ENCODE results near the gene SUMO1. TPM values are rescaled to one million over a fixed set of nuclear protein-coding genes. Genes with fewer than 3 reads are reported as not detected.
"Not testable (repeated sequence)": the region's sequence is repeated elsewhere in the genome, so short reads cannot be mapped to it uniquely, and the experiment has no call there.

SUMO1 gene
- total RNA-seq, 2 experiments from 2014 or later, result 72.1 to 72.9 TPM

- ATAC-seq (ENCODE audit: poor library complexity) (peak; percentile 18), DNase-seq (peak in 2 of 14 experiments; percentile 22 to 25)
- Histone ChIP-seq H3K36me3 (ENCODE audit: insufficient read depth, low read length) (peaks cover 81% of the 10 kb centered on the region), H3K4me3 (ENCODE audit: low read length) (no peak overlapping the region), H3K27me3 (ENCODE audit: control insufficient read depth in 1 of 2, insufficient read depth in 2 of 2, low read length in 2 of 2) (no peaks in the 10 kb centered on the region), H3K27ac (ENCODE audit: low read depth in 1 of 2, low read length in 2 of 2) (no peak overlapping the region), H3K4me1 (ENCODE audit: insufficient read depth, low read length) (peaks cover 8% of the 10 kb centered on the region), H3K9me3 (ENCODE audit: control insufficient read depth in 1 of 2, insufficient read depth in 1 of 2, low read length in 2 of 2) (no peaks in the 10 kb centered on the region)
- Mint-ChIP-seq H3K36me3 (ENCODE audit: low read depth) (peaks cover 72% of the 10 kb centered on the region), H3K4me3 (no peak overlapping the region), H3K27me3 (no peaks in the 10 kb centered on the region), H3K9me3 (no peaks in the 10 kb centered on the region), H3K27ac (peak overlapping the region; percentile 13), H3K4me1 (ENCODE audit: low read depth) (peaks cover 29% of the 10 kb centered on the region)
- CTCF ChIA-PET, result interaction anchor here (1.0 kb wide), 1 partner anchor 31 kb away, joined by 4 read pairs; no protein-coding TSS in a partner anchor
- POLR2A ChIA-PET, result interaction anchor here (0.6 to 5.3 kb wide), 3 partner anchors 11 to 407 kb away, joined by 3 to 18 read pairs (median 5); no protein-coding TSS in a partner anchor
- intact Hi-C loops (cut with DNase I, micrococcal nuclease), result no loop called here
- TF ChIP-seq CTCF (IDR thresholded peaks at IDR 0.05), result no peak
Measured at GRCh38 chr2:202278036-202278760, 39.8 kb upstream of the SUMO1 start.

GRCh38 chr2:202276078-202276720, 37.8 kb upstream of the SUMO1 start:
- H3K4me3 Mint-ChIP-seq; DNase-seq; H3K9me3 ChIP-seq (ENCODE audit: control insufficient read depth in 1 of 2, insufficient read depth in 1 of 2, low read length in 2 of 2); ATAC-seq (ENCODE audit: poor library complexity); H3K27me3 ChIP-seq (ENCODE audit: control insufficient read depth in 1 of 2, insufficient read depth in 2 of 2, low read length in 2 of 2); H3K9me3 Mint-ChIP-seq; CTCF ChIA-PET; H3K27me3 Mint-ChIP-seq; H3K4me3 ChIP-seq (ENCODE audit: low read length); H3K27ac ChIP-seq (ENCODE audit: low read depth in 1 of 2, low read length in 2 of 2); intact Hi-C loops (cut with DNase I, micrococcal nuclease): not testable (repeated sequence)
- Histone ChIP-seq H3K36me3 (ENCODE audit: insufficient read depth, low read length) (peaks cover 61% of the 10 kb centered on the region), H3K4me1 (ENCODE audit: insufficient read depth, low read length) (peaks cover 24% of the 10 kb centered on the region)
- peaks cover 46% of the 10 kb centered on the region for H3K4me1 Mint-ChIP-seq (ENCODE audit: low read depth)
- H3K36me3 Mint-ChIP-seq (ENCODE audit: low read depth), result peaks cover 61% of the 10 kb centered on the region
- POLR2A ChIA-PET, result interaction anchor here (5.3 kb wide), 1 partner anchor 9 kb away, joined by 18 read pairs; no protein-coding TSS in a partner anchor
- H3K27ac Mint-ChIP-seq, result peak overlapping the region; percentile 49

- no peak overlapping the region for H3K27ac ChIP-seq (ENCODE audit: low read depth in 1 of 2, low read length in 2 of 2)
- Mint-ChIP-seq H3K4me3 (peak overlapping the region; percentile 87), H3K27ac (peak overlapping the region; percentile 78)
Measured at GRCh38 chr2:202270487-202270886, 32.1 kb upstream of the SUMO1 start.

More at GRCh38 chr2:202270487-202270886, 32.1 kb upstream of the SUMO1 start:
- Mint-ChIP-seq H3K27me3 (no peaks in the 10 kb centered on the region), H3K4me1 (ENCODE audit: low read depth) (peaks cover 50% of the 10 kb centered on the region), H3K36me3 (ENCODE audit: low read depth) (peaks cover 29% of the 10 kb centered on the region), H3K9me3 (no peaks in the 10 kb centered on the region)
- ATAC-seq (ENCODE audit: poor library complexity) (no peak), DNase-seq (peak in 1 of 14 experiments; percentile 7)
- no peaks in the 10 kb centered on the region for H3K9me3 ChIP-seq (ENCODE audit: control insufficient read depth in 1 of 2, insufficient read depth in 1 of 2, low read length in 2 of 2)
- intact Hi-C loops (cut with DNase I, micrococcal nuclease), result no loop called here
- H3K27me3 ChIP-seq (ENCODE audit: control insufficient read depth in 1 of 2, insufficient read depth in 2 of 2, low read length in 2 of 2), result no peaks in the 10 kb centered on the region
- ChIA-PET POLR2A (interaction anchor here (1.6 kb wide), 1 partner anchor 12 kb away, joined by 3 read pairs; no protein-coding TSS in a partner anchor), CTCF (interaction anchor here (0.5 to 0.9 kb wide), 3 partner anchors 29 to 94 kb away, joined by 3 read pairs; no protein-coding TSS in a partner anchor)
- no peak for TF ChIP-seq CTCF (IDR thresholded peaks at IDR 0.05)
- peaks cover 53% of the 10 kb centered on the region for H3K4me1 ChIP-seq (ENCODE audit: insufficient read depth, low read length)
- peak overlapping the region; percentile 3 for H3K4me3 ChIP-seq (ENCODE audit: low read length)
- peaks cover 9% of the 10 kb centered on the region for H3K36me3 ChIP-seq (ENCODE audit: insufficient read depth, low read length)

Measured in CD4-positive, alpha-beta T cell (primary cell).